ENCODE data around the gene HHIPL1.

Gene HHIPL1

DNA sequence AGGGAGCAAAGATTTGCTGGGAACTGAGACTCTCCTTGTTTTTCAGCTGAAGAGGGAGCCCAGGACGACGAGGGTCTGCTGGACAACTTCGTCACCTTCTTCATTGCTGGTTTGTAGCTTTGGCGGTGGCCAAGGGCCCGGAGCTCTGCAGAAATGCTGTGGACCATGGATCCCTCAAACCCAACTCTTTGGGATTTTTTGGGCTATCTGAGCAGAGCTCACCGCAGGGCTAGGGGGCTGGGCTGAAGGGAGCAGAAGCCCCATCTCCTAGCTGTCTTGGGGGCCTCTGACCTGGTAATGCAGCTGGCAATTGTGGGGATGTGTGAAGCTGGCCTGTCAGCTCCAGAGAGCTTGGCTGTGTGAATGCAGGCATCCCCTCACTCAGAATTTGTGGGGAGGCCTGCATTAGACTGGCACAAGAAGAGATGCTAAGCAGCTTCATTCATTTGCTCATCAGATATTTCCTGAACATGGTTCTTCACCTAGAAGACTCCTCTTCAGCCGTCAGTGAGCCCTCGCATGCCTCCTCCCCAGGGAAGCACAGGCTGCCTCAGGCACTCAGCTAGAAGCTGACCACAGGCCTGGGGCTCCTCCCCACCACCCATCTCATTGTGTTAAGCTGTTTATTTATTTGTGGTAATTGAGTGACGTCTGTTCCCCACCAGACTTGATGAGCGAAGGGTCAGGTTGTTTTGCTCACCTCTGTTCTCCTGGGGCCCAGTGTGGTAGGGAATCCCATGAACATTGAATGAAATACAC, 71.3 kb downstream of the HHIPL1 start:
- no peak for DNase-seq (ENCODE audit: low read depth)

GRCh38 chr14:99716850-99717681, 72.1 kb downstream of the HHIPL1 start:
- no peak for DNase-seq (ENCODE audit: low read depth)

- no peak for DNase-seq (ENCODE audit: low read depth)
These were observed 72.7 kb downstream of the HHIPL1 start for GRCh38 chr14:99717682-99718013.

DNA sequence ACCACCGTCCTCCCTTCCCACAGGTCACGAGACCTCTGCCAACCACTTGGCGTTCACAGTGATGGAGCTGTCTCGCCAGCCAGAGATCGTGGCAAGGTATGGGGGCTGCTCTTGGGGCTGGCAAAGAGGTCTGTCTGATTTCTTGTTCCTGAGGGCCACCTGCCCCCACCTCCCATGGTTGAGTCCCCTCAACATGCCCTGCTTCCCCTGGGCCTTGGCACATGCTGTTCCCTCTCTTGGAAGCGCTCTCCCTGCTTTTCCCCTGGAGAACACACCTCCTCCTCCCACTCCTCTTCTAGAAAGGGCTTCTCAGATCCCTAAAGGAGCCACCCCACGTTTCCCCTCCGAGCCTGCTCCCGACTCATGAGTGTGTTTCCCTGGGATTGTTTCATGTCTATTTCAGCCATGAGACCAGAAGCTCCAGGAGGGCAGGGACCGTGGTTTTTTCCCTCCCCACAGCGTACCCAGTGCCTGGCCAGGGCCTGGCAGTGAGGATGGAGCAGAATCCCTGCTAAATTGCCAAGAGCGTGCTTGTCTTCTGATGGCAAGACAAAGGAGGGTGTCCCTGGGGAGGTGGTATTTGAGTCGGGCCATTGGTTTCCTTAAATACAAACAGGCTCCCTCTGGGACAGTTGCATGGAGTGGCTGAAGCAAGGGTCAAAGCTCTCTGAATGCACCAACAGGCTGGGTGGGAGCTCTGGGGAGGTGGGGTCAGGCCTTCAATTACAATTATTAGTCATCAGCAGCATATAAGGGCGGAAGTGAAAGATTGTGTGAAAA, 73.3 kb downstream of the HHIPL1 start:
- DNase-seq (ENCODE audit: low read depth) = no peak

GRCh38 chr14:99718811-99719192, 73.9 kb downstream of the HHIPL1 start:
- no peak for DNase-seq (ENCODE audit: low read depth)

GRCh38 chr14:99720941-99721791, 76.2 kb downstream of the HHIPL1 start:
- DNase-seq (ENCODE audit: low read depth) = no peak

GRCh38 chr14:99721792-99722516, 77.0 kb downstream of the HHIPL1 start:
- DNase-seq (ENCODE audit: low read depth) = no peak

GRCh38 chr14:99722741-99723140, 77.8 kb downstream of the HHIPL1 start:
- no peak for DNase-seq (ENCODE audit: low read depth)

GRCh38 chr14:99724196-99724891, 79.4 kb downstream of the HHIPL1 start:
- DNase-seq (ENCODE audit: low read depth) = no peak

DNA sequence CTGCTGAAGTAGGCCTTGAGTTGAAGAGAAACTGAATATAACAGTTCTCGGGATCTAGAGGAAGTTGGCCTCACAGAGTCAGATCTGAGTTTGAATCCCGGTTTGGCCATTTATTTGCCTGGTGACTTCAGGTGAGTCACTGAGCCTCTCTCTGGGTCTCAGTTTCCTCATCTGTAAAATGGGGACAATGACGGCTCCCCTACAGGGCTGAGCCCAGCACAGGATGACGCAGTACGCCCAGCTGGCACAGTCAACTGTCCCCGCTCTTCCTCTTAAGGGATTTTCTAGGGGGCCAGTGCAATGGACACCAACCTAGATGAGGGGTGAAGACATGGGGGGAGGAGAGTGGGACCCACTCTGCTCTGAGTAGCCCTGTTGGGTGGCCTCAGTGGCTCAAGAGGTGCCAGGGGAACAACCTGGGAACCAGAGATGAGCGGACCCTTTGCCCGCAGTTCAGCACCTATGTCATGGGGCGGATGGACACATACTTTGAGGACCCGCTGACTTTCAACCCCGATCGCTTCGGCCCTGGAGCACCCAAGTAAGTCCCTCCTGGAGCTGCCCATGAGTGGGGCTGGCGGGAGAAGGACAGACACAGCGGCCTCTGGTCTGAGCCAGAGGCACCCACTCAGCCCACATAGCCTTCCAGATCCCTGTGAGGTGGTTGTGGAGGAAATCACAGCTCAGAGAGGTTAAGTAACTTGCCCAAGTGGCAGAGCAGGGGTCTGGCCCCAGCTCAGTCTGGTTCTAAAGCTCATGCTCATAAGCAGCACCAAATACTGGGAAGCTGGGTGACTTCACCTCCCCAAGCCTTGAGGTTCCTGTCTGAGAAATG, 80.2 kb downstream of the HHIPL1 start:
- DNase-seq (ENCODE audit: low read depth) = no peak

GRCh38 chr14:99725774-99726537, 81.0 kb downstream of the HHIPL1 start:
- no peak for DNase-seq (ENCODE audit: low read depth)

- DNase-seq (ENCODE audit: low read depth) = no peak
These were observed 81.7 kb downstream of the HHIPL1 start for GRCh38 chr14:99726538-99727095.

DNA sequence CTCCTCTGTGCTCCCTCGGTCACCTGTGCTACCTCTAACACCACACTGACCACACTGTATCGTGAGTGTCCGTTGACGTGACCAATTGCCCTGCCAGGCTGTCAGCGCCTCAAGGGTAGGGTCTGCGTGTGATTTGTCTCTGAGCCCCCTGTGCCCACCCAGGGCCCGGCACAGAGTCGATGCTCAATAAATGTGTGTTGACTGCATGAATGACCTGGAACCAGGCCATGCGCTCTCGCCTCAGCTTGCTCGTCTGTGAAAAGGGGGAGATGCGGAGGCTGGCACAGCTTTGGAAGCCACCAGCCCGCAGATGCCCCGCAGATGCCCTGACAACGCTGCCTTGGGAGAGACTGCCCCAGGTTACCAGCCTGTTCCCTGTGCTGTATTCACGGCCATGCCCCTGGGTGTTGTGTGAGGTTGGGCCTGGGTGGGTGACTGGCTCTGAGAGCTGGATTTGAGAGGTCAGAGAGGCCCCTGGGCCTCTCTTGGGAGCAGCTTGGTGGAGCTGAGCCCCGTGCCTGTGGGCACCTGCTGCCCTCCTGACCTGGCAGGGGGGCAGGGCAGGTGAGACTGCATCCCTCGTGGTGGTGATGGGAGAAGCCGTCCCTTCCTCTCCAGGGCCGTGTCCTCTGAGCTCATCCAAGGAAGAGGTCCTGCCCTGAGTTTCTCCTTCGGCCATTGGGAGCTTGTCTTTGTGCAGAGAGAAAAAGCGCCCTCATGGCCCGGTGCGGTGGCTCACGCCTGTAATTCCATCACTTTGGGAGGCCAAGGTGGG, 82.4 kb downstream of the HHIPL1 start:
- no peak for DNase-seq (ENCODE audit: low read depth)

DNA sequence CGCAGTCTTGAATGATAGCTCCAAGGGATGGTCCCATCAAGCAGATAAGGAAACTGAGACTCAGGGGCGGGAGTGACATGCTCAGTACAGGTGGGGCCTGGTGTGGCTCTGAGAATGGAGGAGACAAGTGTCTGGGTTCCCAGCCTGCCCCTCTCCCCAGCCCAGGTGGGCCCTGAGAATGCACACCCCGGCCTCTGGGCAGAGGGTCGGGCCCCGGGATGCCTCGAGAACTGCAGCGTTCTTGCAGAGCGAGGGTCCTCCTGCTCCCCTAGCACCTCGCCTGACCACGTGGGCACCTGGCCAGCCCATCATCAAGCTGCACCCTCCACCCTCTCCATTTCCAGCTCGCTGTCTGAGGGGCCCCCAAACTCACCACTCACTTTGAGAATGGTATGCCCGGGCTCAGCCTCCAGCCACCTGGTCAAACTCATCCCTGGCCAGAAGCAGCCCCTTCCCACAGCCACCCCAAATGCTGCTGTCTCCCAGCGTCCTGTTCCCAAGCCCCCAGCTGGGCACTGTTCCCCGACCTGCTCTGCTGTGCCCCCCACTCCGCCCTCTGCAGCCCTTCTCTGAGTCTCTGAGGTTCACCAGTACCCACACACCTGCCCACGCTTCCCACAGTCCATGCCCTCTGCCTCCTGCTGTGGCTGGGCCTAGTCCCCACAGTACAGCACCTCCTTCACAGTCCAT, 83.4 kb downstream of the HHIPL1 start:
- DNase-seq (ENCODE audit: low read depth) = no peak

GRCh38 chr14:99728981-99729451, 84.1 kb downstream of the HHIPL1 start:
- DNase-seq (ENCODE audit: low read depth) = no peak

Measured in stimulated activated CD8-positive, alpha-beta memory T cell treated with anti-CD3 and anti-CD28 coated beads, Interleukin-12 subunit alpha, Interleukin-12 subunit beta, amount 100 ng/mL, for 4 hours (primary cell).